ENCODE measurements around the gene DPEP2NB. TPM values are rescaled to one million over a fixed set of nuclear protein-coding genes. Genes with fewer than 3 reads are reported as not detected.
"Not testable (repeated sequence)": the region's sequence is repeated elsewhere in the genome, so short reads cannot be mapped to it uniquely, and the experiment has no call there.

DPEP2NB gene
- total RNA-seq, 1 experiment from 2014 or later: not detected

DNA sequence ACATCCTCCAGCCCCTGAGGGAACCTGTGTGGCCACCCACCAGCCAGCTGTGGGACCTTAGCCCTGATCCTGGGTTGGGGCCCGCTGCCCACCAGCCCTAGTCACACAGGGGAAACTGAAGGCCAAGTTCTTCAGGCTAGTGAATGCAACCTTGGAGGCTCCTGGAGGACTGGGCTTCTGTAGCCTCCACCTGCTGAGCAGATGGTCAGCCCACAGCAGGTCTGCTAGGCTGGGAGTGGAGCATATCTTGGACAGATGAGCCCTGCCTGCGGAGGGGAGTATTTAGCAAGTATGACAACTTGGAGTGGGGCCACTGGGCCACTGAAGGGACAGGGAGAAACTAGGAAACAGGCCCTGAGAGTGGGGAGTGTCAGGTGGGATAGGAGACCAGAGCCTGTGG lies 39.5 kb downstream of the DPEP2NB start:
- H3K9me3 Mint-ChIP-seq (ENCODE audit: unreplicated experiment): no peaks in the 10 kb centered on the region
- H3K27ac Mint-ChIP-seq (ENCODE audit: low read depth, unreplicated experiment): no peak overlapping the region
- no peaks in the 10 kb centered on the region for H3K27me3 Mint-ChIP-seq (ENCODE audit: insufficient read depth, unreplicated experiment)
- no peaks in the 10 kb centered on the region for H3K36me3 Mint-ChIP-seq (ENCODE audit: insufficient read depth, unreplicated experiment)
- no peaks in the 10 kb centered on the region for H3K4me1 Mint-ChIP-seq (ENCODE audit: insufficient read depth, unreplicated experiment)
- TF ChIP-seq, protein P1, sequence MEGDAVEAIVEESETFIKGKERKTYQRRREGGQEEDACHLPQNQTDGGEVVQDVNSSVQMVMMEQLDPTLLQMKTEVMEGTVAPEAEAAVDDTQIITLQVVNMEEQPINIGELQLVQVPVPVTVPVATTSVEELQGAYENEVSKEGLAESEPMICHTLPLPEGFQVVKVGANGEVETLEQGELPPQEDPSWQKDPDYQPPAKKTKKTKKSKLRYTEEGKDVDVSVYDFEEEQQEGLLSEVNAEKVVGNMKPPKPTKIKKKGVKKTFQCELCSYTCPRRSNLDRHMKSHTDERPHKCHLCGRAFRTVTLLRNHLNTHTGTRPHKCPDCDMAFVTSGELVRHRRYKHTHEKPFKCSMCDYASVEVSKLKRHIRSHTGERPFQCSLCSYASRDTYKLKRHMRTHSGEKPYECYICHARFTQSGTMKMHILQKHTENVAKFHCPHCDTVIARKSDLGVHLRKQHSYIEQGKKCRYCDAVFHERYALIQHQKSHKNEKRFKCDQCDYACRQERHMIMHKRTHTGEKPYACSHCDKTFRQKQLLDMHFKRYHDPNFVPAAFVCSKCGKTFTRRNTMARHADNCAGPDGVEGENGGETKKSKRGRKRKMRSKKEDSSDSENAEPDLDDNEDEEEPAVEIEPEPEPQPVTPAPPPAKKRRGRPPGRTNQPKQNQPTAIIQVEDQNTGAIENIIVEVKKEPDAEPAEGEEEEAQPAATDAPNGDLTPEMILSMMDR (IDR thresholded peaks at IDR 0.05; ENCODE audit: unreplicated experiment): no peak
- no peak overlapping the region for H3K4me3 Mint-ChIP-seq (ENCODE audit: unreplicated experiment)
- ChIA-PET POLR2A (interaction anchor here (0.6 kb wide), 1 partner anchor 70 kb away, joined by 3 read pairs; no protein-coding TSS in a partner anchor), CTCF (no interaction called here)
- BruUV-seq (replicated peaks): no TSS peak
- DNase-seq (ENCODE audit: unreplicated experiment): no peak
- intact Hi-C loops (cut with micrococcal nuclease): no loop called here

DNA sequence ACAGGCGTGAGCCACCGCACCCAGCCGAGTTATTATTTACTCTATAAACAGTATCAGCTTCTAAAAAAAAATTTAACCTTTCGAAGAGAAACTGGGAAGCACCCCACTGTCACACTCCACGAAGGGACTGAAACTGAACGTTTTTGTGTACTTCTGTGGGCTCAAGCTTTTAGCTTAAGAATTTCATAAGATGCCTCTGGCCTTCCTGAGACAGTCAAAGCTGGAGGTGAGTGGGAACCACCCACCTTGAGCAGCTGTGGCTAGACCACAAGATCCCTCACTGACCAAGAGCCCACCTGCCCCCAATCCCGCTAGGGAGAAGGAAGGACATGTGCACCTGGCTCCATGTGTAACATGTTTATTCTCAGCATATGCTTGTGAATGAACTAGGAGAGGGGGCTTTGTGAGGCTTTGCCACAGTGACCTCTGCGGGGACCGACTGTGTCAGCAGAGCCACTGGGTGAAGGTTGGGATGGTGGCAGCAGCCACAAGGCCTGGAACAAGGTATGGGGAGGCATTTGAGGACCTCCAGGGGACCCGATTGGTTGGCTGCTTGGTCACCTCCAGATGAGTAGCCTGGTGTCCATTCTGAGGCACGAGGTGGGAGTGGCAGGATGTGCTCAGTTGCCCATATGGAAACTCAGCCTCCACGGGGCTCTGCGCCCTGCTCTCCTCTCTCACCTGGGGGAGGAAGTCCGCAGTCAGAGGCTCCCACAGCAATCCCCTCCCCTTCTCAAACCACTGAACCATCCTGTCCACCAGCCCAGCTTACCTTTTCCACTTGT lies 40.2 kb downstream of the DPEP2NB start:
- TF ChIP-seq, protein P1 (IDR thresholded peaks at IDR 0.05; ENCODE audit: unreplicated experiment): no peak
- intact Hi-C loops (cut with micrococcal nuclease): no loop called here
- Mint-ChIP-seq H3K36me3 (ENCODE audit: insufficient read depth, unreplicated experiment) (no peaks in the 10 kb centered on the region), H3K9me3 (ENCODE audit: unreplicated experiment) (no peaks in the 10 kb centered on the region), H3K27ac (ENCODE audit: low read depth, unreplicated experiment) (no peak overlapping the region), H3K4me3 (ENCODE audit: unreplicated experiment) (no peak overlapping the region), H3K27me3 (ENCODE audit: insufficient read depth, unreplicated experiment) (no peaks in the 10 kb centered on the region), H3K4me1 (ENCODE audit: insufficient read depth, unreplicated experiment) (no peaks in the 10 kb centered on the region)
- ChIA-PET CTCF (interaction anchor here (0.6 kb wide), 1 partner anchor 17 kb away, joined by 3 read pairs; no protein-coding TSS in a partner anchor), POLR2A (interaction anchor here (1.1 kb wide), 1 partner anchor 9 kb away, joined by 5 read pairs; no protein-coding TSS in a partner anchor)
- no TSS peak for BruUV-seq (replicated peaks)
- no peak for DNase-seq (ENCODE audit: unreplicated experiment)

DNA sequence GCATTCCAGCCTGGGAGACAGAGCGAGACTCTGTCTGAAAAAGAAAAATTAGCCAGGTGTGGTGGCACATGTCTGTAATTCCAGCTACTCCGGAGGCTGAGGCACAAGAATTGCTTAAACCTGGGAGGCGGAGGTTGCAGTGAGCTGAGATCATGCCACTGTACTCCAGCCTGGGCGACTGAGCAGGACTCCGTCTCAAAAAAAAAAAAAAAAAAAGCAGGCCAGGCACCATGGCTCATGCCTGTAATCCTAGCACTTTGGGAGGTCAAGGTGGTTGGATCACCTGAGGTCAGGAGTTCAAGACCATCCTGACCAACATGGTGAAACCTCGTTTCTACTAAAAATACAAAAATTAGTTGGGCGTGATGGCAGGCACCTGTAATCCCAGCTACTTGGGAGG lies 43.4 kb downstream of the DPEP2NB start:
- H3K27me3 Mint-ChIP-seq (ENCODE audit: insufficient read depth, unreplicated experiment); H3K4me3 Mint-ChIP-seq (ENCODE audit: unreplicated experiment); DNase-seq (ENCODE audit: unreplicated experiment); intact Hi-C loops (cut with micrococcal nuclease); H3K9me3 Mint-ChIP-seq (ENCODE audit: unreplicated experiment); BruUV-seq (replicated peaks); H3K4me1 Mint-ChIP-seq (ENCODE audit: insufficient read depth, unreplicated experiment); H3K36me3 Mint-ChIP-seq (ENCODE audit: insufficient read depth, unreplicated experiment); H3K27ac Mint-ChIP-seq (ENCODE audit: low read depth, unreplicated experiment): not testable (repeated sequence)
- POLR2A ChIA-PET: interaction anchor here (0.7 kb wide), 1 partner anchor 13 kb away, joined by 3 read pairs; no protein-coding TSS in a partner anchor
- CTCF ChIA-PET: interaction anchor here (0.6 kb wide), 1 partner anchor 100 kb away, joined by 3 read pairs; no protein-coding TSS in a partner anchor

DNA sequence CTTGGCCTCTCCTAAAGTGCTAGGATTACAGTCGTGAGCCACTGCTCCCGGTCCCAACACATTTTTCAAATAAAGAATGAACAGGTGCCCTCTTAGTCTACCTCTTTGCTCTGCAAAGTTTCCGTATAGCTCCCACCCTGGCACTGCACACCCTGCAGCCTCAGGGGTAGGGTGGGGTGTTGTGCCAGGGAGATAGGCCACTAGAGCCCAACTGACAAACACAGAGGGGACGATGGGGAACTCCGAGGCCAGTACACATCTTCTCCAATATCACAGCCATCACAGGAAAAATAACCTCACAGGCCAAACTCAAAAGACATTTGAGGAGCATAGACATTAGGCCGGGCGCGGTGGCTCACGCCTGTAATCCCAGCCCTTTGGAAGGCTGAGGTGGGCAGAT lies 44.6 kb downstream of the DPEP2NB start:
- no peaks in the 10 kb centered on the region for H3K27me3 Mint-ChIP-seq (ENCODE audit: insufficient read depth, unreplicated experiment)
- ChIA-PET CTCF (interaction anchor here (0.6 to 1.4 kb wide), 2 partner anchors 23 to 102 kb away, joined by 3 to 4 read pairs; no protein-coding TSS in a partner anchor), POLR2A (interaction anchor here (0.7 to 1.6 kb wide), 3 partner anchors 10 to 172 kb away, joined by 3 to 5 read pairs (median 4); partner anchors contain the start of gene PSMB10)
- H3K27ac Mint-ChIP-seq (ENCODE audit: low read depth, unreplicated experiment): no peak overlapping the region
- H3K36me3 Mint-ChIP-seq (ENCODE audit: insufficient read depth, unreplicated experiment): no peaks in the 10 kb centered on the region
- BruUV-seq (replicated peaks): no TSS peak
- TF ChIP-seq, protein P1 (IDR thresholded peaks at IDR 0.05; ENCODE audit: unreplicated experiment): no peak
- DNase-seq (ENCODE audit: unreplicated experiment): no peak
- no peak overlapping the region for H3K4me3 Mint-ChIP-seq (ENCODE audit: unreplicated experiment)
- peaks cover 10% of the 10 kb centered on the region for H3K4me1 Mint-ChIP-seq (ENCODE audit: insufficient read depth, unreplicated experiment)
- H3K9me3 Mint-ChIP-seq (ENCODE audit: unreplicated experiment): no peaks in the 10 kb centered on the region
- intact Hi-C loops (cut with micrococcal nuclease): no loop called here

Data from MCF 10A (cell line).